Hepatocyte (in vitro differentiated cells): ENCODE data around the gene TTLL12. TPM values are rescaled to one million over a fixed set of nuclear protein-coding genes. Genes with fewer than 3 reads are reported as not detected.
A peak's percentile ranks its signal among the peaks of the same experiment; 100 is the strongest.

Experiments
- DNase-seq: peaks from one replicate; pipeline ENCODE4 v3.0.0-alpha.2; 2016; ENCODE audit warnings: low spot score
- H2AFZ ChIP-seq: fragments of 200-600 bp; sonication (generic); 2 replicates; pipeline ENCODE4 v1.6.0; 2016; ENCODE audit warnings: antibody characterized with exemption, mild to moderate bottlenecking
- H3K27ac ChIP-seq: fragments of 200-600 bp; sonication (generic); 2 replicates; pipeline ENCODE4 v1.5.1; 2016; ENCODE audit warnings: mild to moderate bottlenecking
- H3K27me3 ChIP-seq: fragments of 200-600 bp; sonication (generic); 2 replicates; pipeline ENCODE4 v1.6.1; 2016
- H3K36me3 ChIP-seq: fragments of 200-600 bp; sonication (generic); replicated peaks from 2 replicates; pipeline ENCODE4 v1.5.1; 2016; ENCODE audit warnings: low read depth; ENCODE audit not compliant: insufficient read depth
- H3K4me1 ChIP-seq: fragments of 200-600 bp; sonication (generic); 2 replicates; pipeline ENCODE4 v1.5.1; 2016; ENCODE audit warnings: mild to moderate bottlenecking, moderate library complexity; ENCODE audit not compliant: insufficient read depth
- H3K4me2 ChIP-seq: fragments of 200-600 bp; sonication (generic); 2 replicates; pipeline ENCODE4 v1.6.0; 2016
- H3K4me3 ChIP-seq: fragments of 200-600 bp; sonication (generic); 2 replicates; pipeline ENCODE4 v1.5.1; 2016; ENCODE audit warnings: mild to moderate bottlenecking
- H3K79me2 ChIP-seq: fragments of 200-600 bp; sonication (generic); 2 replicates; pipeline ENCODE4 v1.6.0; 2017; ENCODE audit warnings: mild to moderate bottlenecking
- H3K9me2 ChIP-seq: fragments of 200-600 bp; sonication (generic); replicated peaks from 2 replicates; pipeline ENCODE4 v1.6.0; 2017; ENCODE audit warnings: mild to moderate bottlenecking; ENCODE audit not compliant: insufficient read depth
- H3K9me3 ChIP-seq: fragments of 200-600 bp; sonication (generic); 2 replicates; pipeline ENCODE4 v1.5.1; 2016; ENCODE audit warnings: low read depth, mild to moderate bottlenecking
- H4K20me1 ChIP-seq: fragments of 200-600 bp; sonication (generic); 2 replicates; pipeline ENCODE4 v1.6.0; 2016; ENCODE audit warnings: mild to moderate bottlenecking; ENCODE audit not compliant: insufficient read depth, poor library complexity, severe bottlenecking
- CTCF ChIP-seq: fragments of 200-600 bp; sonication (generic); IDR thresholded peaks from 2 replicates; pipeline ENCODE4 v1.5.1; 2016; ENCODE audit warnings: antibody characterized with exemption, mild to moderate bottlenecking; ENCODE audit not compliant: poor library complexity
- EZH2 ChIP-seq: fragments of 200-600 bp; sonication (generic); IDR thresholded peaks from 2 replicates; pipeline ENCODE4 v1.6.1; 2016; ENCODE audit warnings: antibody characterized with exemption, mild to moderate bottlenecking, borderline replicate concordance
- EZH2phosphoT487 ChIP-seq: fragments of 200-600 bp; sonication (generic); IDR thresholded peaks from one replicate; pipeline ENCODE4 v1.6.1; 2018; ENCODE audit warnings: antibody characterized with exemption, mild to moderate bottlenecking, low read depth, moderate library complexity; ENCODE audit not compliant: unreplicated experiment, severe bottlenecking
- WGBS: methylation state at CpG from one replicate; pipeline ENCODE4 v1.1.6; 2016; ENCODE audit warnings: low lambda C conversion rate; ENCODE audit errors: missing lambda C conversion rate; 5-methylcytosine and 5-hydroxymethylcytosine counted together
- polyA plus RNA-seq: library from polyadenylated mRNA; unstranded; fragments of >200 nt; fragmentation: Nextera tagmentation; extraction: Ambion mirVana; gene quantifications from 2 replicates; pipeline ENCODE4 v1.2.1, GENCODE V29; 2016
- total RNA-seq: library from RNA; depleted of rRNA; stranded (reverse); fragments of >200 nt; gene quantifications from 2 replicates; pipeline ENCODE4 v1.2.3, GENCODE V29; 2014

The TTLL12 gene
- total and polyA plus RNA-seq, 2 experiments from 2014 or later = 40.9 to 50.3 TPM

- peaks cover 15% of the 10 kb centered on the region for H3K4me1 ChIP-seq
- H3K4me2 ChIP-seq = peak overlapping the region; percentile 49
- no peak overlapping the region for H3K4me3 ChIP-seq
- H2AFZ ChIP-seq = no peak overlapping the region
- no peaks in the 10 kb centered on the region for H3K79me2 ChIP-seq
- H3K36me3 ChIP-seq = no peaks in the 10 kb centered on the region
- no peaks in the 10 kb centered on the region for H3K27me3 ChIP-seq
- TF ChIP-seq CTCF (peak; percentile 17), EZH2phosphoT487 (no peak)
- peak; percentile 75 for DNase-seq
- no peaks in the 10 kb centered on the region for H3K9me3 ChIP-seq
- WGBS = 32% methylated on average over 19 of the region's 19 CpGs
- H3K9me2 ChIP-seq = no peaks in the 10 kb centered on the region
- peak overlapping the region; percentile 10 for H3K27ac ChIP-seq
- no peaks in the 10 kb centered on the region for H4K20me1 ChIP-seq
Measured at GRCh38 chr22:43226377-43227238, 39.7 kb upstream of the TTLL12 start.

GRCh38 chr22:43225609-43226008 lies 38.7 kb upstream of the TTLL12 start:
- Histone ChIP-seq H3K4me3 (no peak overlapping the region), H3K4me1 (peaks cover 15% of the 10 kb centered on the region), H3K9me2 (no peaks in the 10 kb centered on the region), H4K20me1 (no peaks in the 10 kb centered on the region), H3K27me3 (no peaks in the 10 kb centered on the region), H3K36me3 (no peaks in the 10 kb centered on the region), H2AFZ (no peak overlapping the region), H3K4me2 (no peak overlapping the region), H3K79me2 (no peaks in the 10 kb centered on the region), H3K9me3 (no peaks in the 10 kb centered on the region), H3K27ac (no peak overlapping the region)
- DNase-seq = no peak
- no peak for TF ChIP-seq EZH2
- no peak for TF ChIP-seq EZH2phosphoT487
- TF ChIP-seq CTCF = no peak
- 88% methylated on average over 8 of the region's 8 CpGs for WGBS

- no peak for DNase-seq
- 97% methylated on average over 13 of the region's 13 CpGs for WGBS
- no peaks in the 10 kb centered on the region for H4K20me1 ChIP-seq
- H3K4me3 ChIP-seq = no peak overlapping the region
- no peaks in the 10 kb centered on the region for H3K9me3 ChIP-seq
- no peak overlapping the region for H3K27ac ChIP-seq
- no peaks in the 10 kb centered on the region for H3K27me3 ChIP-seq
- no peak overlapping the region for H3K4me2 ChIP-seq
- TF ChIP-seq EZH2phosphoT487 (no peak), CTCF (no peak), EZH2 (no peak)
- no peak overlapping the region for H2AFZ ChIP-seq
- no peaks in the 10 kb centered on the region for H3K36me3 ChIP-seq
- H3K79me2 ChIP-seq = no peaks in the 10 kb centered on the region
- H3K9me2 ChIP-seq = no peaks in the 10 kb centered on the region
- H3K4me1 ChIP-seq = peaks cover 15% of the 10 kb centered on the region
Measured at GRCh38 chr22:43222987-43223386, 36.1 kb upstream of the TTLL12 start.
